HepG2 (cell line): ENCODE measurements around the gene ELL. TPM values are rescaled to one million over a fixed set of nuclear protein-coding genes. Genes with fewer than 3 reads are reported as not detected.

ENCODE experiments used
- CEBPG ChIP-seq: IDR thresholded peaks from 2 replicates; pipeline ENCODE4 v1.6.1; 2016
- DMTF1 ChIP-seq: sonication (generic); formaldehyde crosslinking; IDR thresholded peaks from 2 replicates; pipeline ENCODE4 v1.4.0; 2020; ENCODE audit warnings: mild to moderate bottlenecking, missing genetic modification reagents
- KIAA2018 ChIP-seq: sonication (generic); formaldehyde crosslinking; IDR thresholded peaks from 2 replicates; pipeline ENCODE4 v1.5.0; 2020; ENCODE audit warnings: mild to moderate bottlenecking, missing genetic modification reagents, borderline replicate concordance
- ZNF256 ChIP-seq: sonication (generic); formaldehyde crosslinking; conservative IDR thresholded peaks from 2 replicates; pipeline ENCODE4 v1.4.0; 2020; ENCODE audit warnings: missing genetic modification reagents
- ZSCAN21 ChIP-seq: sonication (generic); formaldehyde crosslinking; IDR thresholded peaks from 2 replicates; pipeline ENCODE4 v1.8.0; 2022; ENCODE audit warnings: mild to moderate bottlenecking, missing genetic modification reagents, moderate library complexity, borderline replicate concordance
- polyA plus RNA-seq, 8 experiments: library from polyadenylated mRNA; depleted of rRNA in 3 of 8; stranded (reverse) in 7 of 8; unstranded in 1 of 8; fragments of >200 nt; fragmentation: Illumina TruSeq in 4 of 8; extraction: Trizol in 4 of 8; gene quantifications; 2 replicates each; pipeline versions ENCODE4 v1.2.1 to v1.2.3, GENCODE V29; 2011 to 2016; ENCODE audit warnings: low read depth in 4 of 8, missing spikeins in 1 of 8, mixed read lengths in 1 of 8; ENCODE audit not compliant: insufficient read depth in 1 of 8
- total RNA-seq, 5 experiments: library from RNA; depleted of rRNA; stranded (reverse); fragments of >200 nt; fragmentation: Illumina TruSeq; extraction: Trizol; gene quantifications; 2 replicates each; pipeline ENCODE4 v1.2.3, GENCODE V29; 2016; ENCODE audit warnings: low read depth in 1 of 5
- TF ChIP-seq, protein P1 (sequence below): sonication (generic); formaldehyde crosslinking; IDR thresholded peaks from 2 replicates; pipeline ENCODE4 v1.4.0; 2020; ENCODE audit warnings: missing genetic modification reagents, borderline replicate concordance

The ELL gene
- total and polyA plus RNA-seq, 2 of the 13 experiments (the other 11 are each of a cell fraction or from before 2014, with no cell fraction given): 3.7 to 5.4 TPM

DNA sequence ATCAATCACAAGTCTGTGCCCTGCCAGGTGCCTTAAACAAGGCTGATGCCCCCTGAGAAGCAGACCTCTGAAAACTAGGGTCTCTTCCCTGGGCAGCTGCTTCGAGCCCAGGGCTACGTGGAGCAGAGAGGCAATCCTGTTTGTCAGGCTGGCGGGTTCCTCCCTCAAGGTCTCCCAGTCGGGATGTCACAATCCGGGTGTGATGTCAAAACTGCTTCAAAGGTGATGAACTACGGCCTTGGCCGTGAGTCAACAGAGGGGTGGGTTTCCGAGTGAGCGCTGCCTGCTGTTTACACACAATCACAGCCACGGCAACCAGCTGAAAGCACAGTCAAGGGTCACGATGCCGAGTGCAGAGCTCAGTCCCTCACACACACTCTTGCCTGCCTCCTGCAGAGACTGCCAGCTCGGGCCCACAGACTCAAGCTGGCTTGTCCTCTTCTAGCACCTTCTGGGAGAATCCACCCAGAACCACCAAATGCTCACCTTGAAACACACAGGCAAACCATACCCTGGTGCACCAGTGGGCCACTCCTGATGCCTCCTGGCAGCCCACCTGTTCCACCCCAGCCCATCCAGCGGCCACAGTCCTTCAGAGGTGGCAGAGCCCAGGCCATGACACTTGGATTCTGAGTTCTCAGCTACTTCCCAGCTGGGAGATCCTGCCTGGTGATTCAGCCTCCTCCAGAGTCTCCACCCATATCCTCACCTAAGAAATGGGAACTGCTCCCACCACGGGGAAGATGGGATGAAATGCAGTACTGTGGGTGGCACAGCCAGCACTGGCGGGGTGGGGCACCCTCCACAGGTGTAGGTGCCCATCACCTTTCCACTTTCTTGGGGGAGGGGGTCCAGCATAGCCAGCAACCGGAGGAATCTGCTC is 6.8 kb downstream of the ELL start (continued):
- no peak for TF ChIP-seq DMTF1
- no peak; the same call in 1 of the 2 replicates for TF ChIP-seq KIAA2018
- TF ChIP-seq, protein P1, sequence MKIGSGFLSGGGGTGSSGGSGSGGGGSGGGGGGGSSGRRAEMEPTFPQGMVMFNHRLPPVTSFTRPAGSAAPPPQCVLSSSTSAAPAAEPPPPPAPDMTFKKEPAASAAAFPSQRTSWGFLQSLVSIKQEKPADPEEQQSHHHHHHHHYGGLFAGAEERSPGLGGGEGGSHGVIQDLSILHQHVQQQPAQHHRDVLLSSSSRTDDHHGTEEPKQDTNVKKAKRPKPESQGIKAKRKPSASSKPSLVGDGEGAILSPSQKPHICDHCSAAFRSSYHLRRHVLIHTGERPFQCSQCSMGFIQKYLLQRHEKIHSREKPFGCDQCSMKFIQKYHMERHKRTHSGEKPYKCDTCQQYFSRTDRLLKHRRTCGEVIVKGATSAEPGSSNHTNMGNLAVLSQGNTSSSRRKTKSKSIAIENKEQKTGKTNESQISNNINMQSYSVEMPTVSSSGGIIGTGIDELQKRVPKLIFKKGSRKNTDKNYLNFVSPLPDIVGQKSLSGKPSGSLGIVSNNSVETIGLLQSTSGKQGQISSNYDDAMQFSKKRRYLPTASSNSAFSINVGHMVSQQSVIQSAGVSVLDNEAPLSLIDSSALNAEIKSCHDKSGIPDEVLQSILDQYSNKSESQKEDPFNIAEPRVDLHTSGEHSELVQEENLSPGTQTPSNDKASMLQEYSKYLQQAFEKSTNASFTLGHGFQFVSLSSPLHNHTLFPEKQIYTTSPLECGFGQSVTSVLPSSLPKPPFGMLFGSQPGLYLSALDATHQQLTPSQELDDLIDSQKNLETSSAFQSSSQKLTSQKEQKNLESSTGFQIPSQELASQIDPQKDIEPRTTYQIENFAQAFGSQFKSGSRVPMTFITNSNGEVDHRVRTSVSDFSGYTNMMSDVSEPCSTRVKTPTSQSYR (CRISPR knock-in tag): peak; percentile 90
- peak; percentile 99 for TF ChIP-seq ZSCAN21
- TF ChIP-seq CEBPG (CRISPR knock-in tag): peak; percentile 98
- TF ChIP-seq ZNF256 (CRISPR knock-in tag): no peak
